ENCODE data around the gene SLC47A1.

GRCh38 chr17:19487024-19487600, 46.5 kb upstream of the SLC47A1 start:
- TF ChIP-seq, protein P1, sequence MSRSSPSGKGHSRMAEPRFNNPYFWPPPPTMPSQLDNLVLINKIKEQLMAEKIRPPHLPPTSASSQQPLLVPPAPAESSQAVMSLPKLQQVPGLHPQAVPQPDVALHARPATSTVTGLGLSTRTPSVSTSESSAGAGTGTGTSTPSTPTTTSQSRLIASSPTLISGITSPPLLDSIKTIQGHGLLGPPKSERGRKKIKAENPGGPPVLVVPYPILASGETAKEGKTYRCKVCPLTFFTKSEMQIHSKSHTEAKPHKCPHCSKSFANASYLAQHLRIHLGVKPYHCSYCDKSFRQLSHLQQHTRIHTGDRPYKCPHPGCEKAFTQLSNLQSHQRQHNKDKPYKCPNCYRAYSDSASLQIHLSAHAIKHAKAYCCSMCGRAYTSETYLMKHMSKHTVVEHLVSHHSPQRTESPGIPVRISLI (tag by site-specific recombination; IDR thresholded peaks at IDR 0.05), result no peak
- no peak for TF ChIP-seq ZNF514 (tag by site-specific recombination; IDR thresholded peaks at IDR 0.05)
- TF ChIP-seq ZNF221 (tag by site-specific recombination; IDR thresholded peaks at IDR 0.05; ENCODE audit: borderline replicate concordance), result no peak
- no peak for TF ChIP-seq ZNF274 (IDR thresholded peaks at IDR 0.05; ENCODE audit: low read length)
- TF ChIP-seq ZNF274 (tag by site-specific recombination; IDR thresholded peaks at IDR 0.05; ENCODE audit: borderline replicate concordance), result no peak
- TF ChIP-seq, protein P2, sequence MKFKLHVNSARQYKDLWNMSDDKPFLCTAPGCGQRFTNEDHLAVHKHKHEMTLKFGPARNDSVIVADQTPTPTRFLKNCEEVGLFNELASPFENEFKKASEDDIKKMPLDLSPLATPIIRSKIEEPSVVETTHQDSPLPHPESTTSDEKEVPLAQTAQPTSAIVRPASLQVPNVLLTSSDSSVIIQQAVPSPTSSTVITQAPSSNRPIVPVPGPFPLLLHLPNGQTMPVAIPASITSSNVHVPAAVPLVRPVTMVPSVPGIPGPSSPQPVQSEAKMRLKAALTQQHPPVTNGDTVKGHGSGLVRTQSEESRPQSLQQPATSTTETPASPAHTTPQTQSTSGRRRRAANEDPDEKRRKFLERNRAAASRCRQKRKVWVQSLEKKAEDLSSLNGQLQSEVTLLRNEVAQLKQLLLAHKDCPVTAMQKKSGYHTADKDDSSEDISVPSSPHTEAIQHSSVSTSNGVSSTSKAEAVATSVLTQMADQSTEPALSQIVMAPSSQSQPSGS (tag by site-specific recombination; IDR thresholded peaks at IDR 0.05; ENCODE audit: low read depth), result no peak
- no peak for TF ChIP-seq CTCF (tag by site-specific recombination; IDR thresholded peaks at IDR 0.05)
- TF ChIP-seq ZNF660 (tag by site-specific recombination; IDR thresholded peaks at IDR 0.05), result no peak
- no peak for TF ChIP-seq ZNF266 (tag by site-specific recombination; IDR thresholded peaks at IDR 0.05; ENCODE audit: low read depth)
- TF ChIP-seq ZNF335 (tag by site-specific recombination; conservative IDR thresholded peaks at IDR 0.05), result no peak
- TF ChIP-seq ZNF24 (tag by site-specific recombination; IDR thresholded peaks at IDR 0.05), result no peak

All from HEK293 (cell line).